HG02852 (cell line): ENCODE results near the gene PKIB.
"Not testable (repeated sequence)": the region's sequence is repeated elsewhere in the genome, so short reads cannot be mapped to it uniquely, and the experiment has no call there.

ENCODE experiments used
- ATAC-seq: cut with Tn5 transposase; IDR thresholded peaks from one replicate; pipeline ENCODE4 v1.9.1; 2021; ENCODE audit warnings: mild to moderate bottlenecking, moderate library complexity; ENCODE audit not compliant: unreplicated experiment

PKIB gene

GRCh38 chr6:122620428-122620827 lies 10.2 kb downstream of the PKIB start:
- no peak for ATAC-seq

- ATAC-seq, result no peak
Observed at GRCh38 chr6:122620902-122621301, 10.7 kb downstream of the PKIB start.

GRCh38 chr6:122621638-122622037 lies 11.4 kb downstream of the PKIB start:
- ATAC-seq, result no peak

- ATAC-seq, result no peak
Observed at GRCh38 chr6:122622479-122622878, 12.3 kb downstream of the PKIB start.

GRCh38 chr6:122623279-122623678 lies 13.1 kb downstream of the PKIB start:
- no peak for ATAC-seq

GRCh38 chr6:122624853-122625252 lies 14.6 kb downstream of the PKIB start:
- no peak for ATAC-seq

GRCh38 chr6:122628714-122629113 lies 18.5 kb downstream of the PKIB start:
- ATAC-seq, result no peak

GRCh38 chr6:122631571-122632249 lies 21.5 kb downstream of the PKIB start:
- ATAC-seq, result no peak

- no peak for ATAC-seq
Observed at GRCh38 chr6:122640366-122640765, 30.2 kb downstream of the PKIB start.

GRCh38 chr6:122641819-122642218 lies 31.6 kb downstream of the PKIB start:
- no peak for ATAC-seq

GRCh38 chr6:122642604-122643003 lies 32.4 kb downstream of the PKIB start:
- not testable (repeated sequence) for ATAC-seq

- no peak for ATAC-seq
Observed at GRCh38 chr6:122645256-122645655, 35.1 kb downstream of the PKIB start.

- ATAC-seq, result no peak
Observed at GRCh38 chr6:122647765-122648164, 37.6 kb downstream of the PKIB start.

GRCh38 chr6:122648726-122649125 lies 38.5 kb downstream of the PKIB start:
- no peak for ATAC-seq

GRCh38 chr6:122649701-122650100 lies 39.5 kb downstream of the PKIB start:
- no peak for ATAC-seq

- ATAC-seq, result no peak
Observed at GRCh38 chr6:122650403-122650802, 40.2 kb downstream of the PKIB start.

- no peak for ATAC-seq
Observed at GRCh38 chr6:122651031-122651430, 40.8 kb downstream of the PKIB start.

GRCh38 chr6:122651604-122652003 lies 41.4 kb downstream of the PKIB start:
- no peak for ATAC-seq

GRCh38 chr6:122652431-122652830 lies 42.2 kb downstream of the PKIB start:
- no peak for ATAC-seq

- ATAC-seq, result no peak
Observed at GRCh38 chr6:122653094-122653493, 42.9 kb downstream of the PKIB start.

- no peak for ATAC-seq
Observed at GRCh38 chr6:122654012-122654411, 43.8 kb downstream of the PKIB start.

GRCh38 chr6:122657601-122658000 lies 47.4 kb downstream of the PKIB start:
- ATAC-seq, result no peak

- ATAC-seq, result no peak
Observed at GRCh38 chr6:122660296-122660695, 50.1 kb downstream of the PKIB start.
